Measurements from ENCODE around the gene FSHB.

The FSHB gene

DNA sequence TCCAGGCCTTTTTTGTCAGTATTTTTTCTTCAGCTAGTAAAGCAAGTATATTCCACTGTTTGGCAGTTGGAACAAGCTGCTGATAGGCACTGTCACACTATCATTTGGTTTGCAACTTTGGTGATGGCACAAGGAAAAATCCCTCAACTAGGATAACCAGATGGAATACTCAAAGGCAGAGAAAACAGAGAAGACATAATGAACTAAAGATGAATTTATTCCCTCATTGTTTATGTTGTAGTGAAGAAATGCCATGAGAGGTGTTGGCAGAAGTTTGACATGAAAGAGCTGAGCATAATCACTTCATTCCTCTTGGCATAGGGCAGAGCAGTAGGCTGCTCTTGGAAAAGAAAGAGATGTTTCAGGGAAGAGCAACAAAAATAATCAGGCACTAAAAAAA is 39.9 kb downstream of the FSHB start:
- no peak for DNase-seq

DNA sequence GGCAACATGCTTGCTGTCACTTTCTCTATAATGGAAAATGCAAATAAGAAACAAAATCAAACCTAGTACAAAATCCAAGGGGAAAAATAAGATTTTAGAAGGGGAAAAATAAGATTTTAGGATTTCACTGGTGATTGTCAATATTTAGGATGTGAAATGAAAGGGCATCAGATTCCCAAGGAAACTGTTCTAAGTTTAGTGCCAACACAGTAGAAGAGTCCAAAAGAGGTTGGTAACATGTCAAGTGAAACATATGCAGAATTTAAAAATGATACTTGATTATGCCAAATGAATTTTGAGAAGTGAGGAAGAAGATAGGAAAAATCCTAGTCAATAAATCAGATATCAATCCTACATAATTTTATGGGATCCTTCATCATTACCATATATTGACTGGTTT is 46.4 kb downstream of the FSHB start:
- no peak for DNase-seq

DNA sequence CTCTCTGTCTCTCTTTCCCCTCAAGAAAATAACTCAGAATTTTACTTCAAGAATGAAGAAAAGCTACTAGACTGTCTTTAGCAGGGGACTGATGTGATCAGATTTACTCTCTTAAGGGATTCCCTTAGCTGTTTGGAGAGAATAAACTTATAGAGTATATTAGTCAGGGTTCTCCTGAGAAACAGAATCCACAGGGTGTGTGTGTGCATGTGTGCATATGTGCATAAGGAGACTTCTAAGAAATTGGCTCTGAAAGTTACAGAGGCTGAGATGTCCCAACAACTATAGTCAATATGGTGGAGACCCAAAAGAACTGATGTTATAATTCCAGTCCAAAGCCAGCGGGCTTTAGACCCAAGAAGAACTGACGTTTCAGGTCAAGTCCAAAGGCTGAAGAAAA is 49.0 kb downstream of the FSHB start:
- DNase-seq: no peak

DNA sequence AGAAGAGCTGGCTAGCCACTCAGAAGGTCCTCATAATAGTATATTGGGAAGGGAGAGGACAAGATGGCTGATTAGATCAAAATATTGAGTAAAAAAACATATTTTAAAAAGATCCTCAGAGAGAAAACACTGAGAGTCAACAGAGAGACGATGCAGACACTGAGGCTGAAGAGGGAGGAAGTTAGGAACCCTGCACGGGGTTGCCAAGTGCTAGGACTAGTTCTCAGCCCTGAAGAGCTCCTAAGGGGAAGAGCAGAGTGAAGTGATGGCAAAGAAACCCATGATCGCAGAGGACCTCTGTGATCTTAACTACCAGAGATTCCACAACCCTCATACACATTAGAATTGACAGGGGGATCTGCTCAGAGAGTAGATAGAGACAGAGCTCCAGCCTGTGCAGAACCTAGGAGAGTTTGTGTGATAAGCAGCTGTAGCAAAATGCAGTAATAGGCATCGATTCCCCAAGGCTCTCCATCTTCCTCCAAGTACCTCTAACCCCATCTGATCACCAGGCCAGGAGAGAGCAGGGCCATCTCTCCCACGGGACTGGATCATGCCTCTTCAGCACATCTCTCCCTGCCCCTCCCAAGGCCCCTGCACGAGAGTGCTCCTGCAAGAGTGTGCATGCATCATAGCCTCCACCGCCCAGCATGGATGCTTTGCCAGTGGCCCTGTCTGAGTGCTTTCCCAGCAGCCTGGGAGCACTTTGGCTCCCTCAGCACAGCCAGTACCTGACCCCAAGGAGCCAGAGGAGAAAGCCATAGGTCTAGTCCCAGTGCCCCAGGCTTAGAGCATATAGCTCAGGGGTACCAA is 50.9 kb downstream of the FSHB start:
- no peak for DNase-seq

DNA sequence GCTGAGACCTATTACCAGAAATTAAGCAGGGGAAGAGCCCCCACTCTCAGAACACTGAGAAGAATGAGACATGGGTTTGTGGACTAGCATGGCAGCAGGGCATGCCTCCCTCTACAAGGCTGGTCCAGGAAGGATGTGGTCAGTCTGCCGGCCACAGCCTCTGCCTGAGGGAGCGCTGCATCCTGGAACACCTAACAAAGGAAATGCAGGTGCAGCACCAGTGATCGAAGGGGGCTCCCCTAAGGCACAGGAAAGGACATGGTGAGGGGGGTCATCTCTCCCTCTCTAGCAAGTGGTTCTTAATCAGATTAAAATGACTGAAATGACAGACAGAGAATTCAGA is 51.4 kb downstream of the FSHB start:
- DNase-seq: no peak
